Endometrial microvascular endothelial cells (primary cell): ENCODE data around the gene ERICH6B. TPM values are rescaled to one million over a fixed set of nuclear protein-coding genes. Genes with fewer than 3 reads are reported as not detected.

Source experiments
- in situ Hi-C: cut with HindIII; loops from 2 replicates; pipeline ENCODE4 v1.10.0; 2017; ENCODE audit warnings: low sequenced_read_pairs, low pct_unique_long_range_greater_than_20kb; ENCODE audit errors: inconsistent ontology term
- total RNA-seq: library from RNA; depleted of rRNA; stranded (reverse); fragments of >200 nt; gene quantifications from one replicate; pipeline ENCODE4 v1.2.3, GENCODE V29; 2015; ENCODE audit errors: inconsistent ontology term

ERICH6B gene
- total RNA-seq, 1 donor from 2014 or later: not detected

DNA sequence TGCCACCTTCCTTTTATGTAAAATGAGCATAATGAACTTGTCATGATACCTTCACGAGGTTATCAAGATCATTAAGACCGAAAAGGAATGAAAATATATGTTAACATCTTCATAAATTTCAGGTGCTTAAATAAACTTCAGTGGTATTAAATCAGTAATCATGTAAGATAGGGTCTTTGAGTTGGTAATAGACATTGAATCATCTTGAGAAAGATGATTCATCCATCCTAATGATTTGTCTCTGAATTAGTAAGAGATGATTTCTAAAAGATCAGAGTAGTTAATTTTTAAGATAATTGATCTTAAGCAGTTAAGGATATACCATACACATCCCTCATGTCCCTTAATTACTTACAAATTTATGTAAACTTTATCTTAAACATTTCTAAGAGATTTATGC, 98.8 kb downstream of the ERICH6B start:
- in situ Hi-C loops: no loop called here

GRCh38 chr13:45512098-45512496, 103.4 kb downstream of the ERICH6B start:
- in situ Hi-C loops: no loop called here

GRCh38 chr13:45511310-45512097, 104.0 kb downstream of the ERICH6B start:
- in situ Hi-C loops: no loop called here

DNA sequence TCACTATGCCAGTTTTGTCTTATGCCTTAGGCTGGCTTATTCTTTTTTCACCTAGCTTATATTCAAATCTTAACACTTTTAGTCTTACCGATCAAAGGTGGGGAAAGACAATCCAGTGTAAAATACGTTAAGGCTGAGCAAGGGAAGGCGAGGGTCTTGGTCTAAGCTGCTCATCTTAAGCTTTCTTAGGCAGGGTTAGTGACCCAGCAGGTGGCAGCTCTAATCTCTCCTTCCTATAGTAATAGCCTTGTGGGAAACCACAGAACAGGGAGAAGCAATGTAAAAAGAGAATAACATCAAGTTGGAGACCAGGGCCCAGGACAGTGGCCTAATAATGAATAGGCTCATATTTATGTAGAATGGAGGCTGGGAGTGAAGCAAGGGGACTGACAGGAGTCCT, 104.9 kb downstream of the ERICH6B start:
- in situ Hi-C loops: no loop called here

GRCh38 chr13:45508776-45509175, 106.8 kb downstream of the ERICH6B start:
- in situ Hi-C loops: loop anchor here (10.0 kb wide), 1 partner anchor 114 kb away; no protein-coding TSS in a partner anchor

GRCh38 chr13:45506811-45507210, 108.7 kb downstream of the ERICH6B start:
- in situ Hi-C loops: loop anchor here (10.0 kb wide), 1 partner anchor 112 kb away; no protein-coding TSS in a partner anchor

DNA sequence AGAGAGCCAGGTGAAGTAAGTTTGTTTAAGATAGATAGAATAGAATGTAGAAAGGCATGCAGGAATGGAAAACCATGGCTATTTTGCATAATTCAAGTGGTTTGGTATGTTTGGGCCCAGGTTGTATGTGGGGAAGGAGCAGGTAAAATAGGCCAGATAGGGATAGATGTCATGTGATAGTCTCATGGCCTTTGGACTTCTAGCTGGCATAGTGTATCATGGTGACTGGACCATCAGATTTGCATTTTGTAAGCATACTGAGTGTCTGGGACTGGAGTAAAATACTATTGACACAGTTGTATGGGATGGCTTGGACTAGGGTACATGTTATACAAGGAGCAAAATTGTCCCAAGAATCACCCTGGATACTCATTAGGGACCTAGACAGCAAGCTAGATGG, 111.9 kb downstream of the ERICH6B start:
- in situ Hi-C loops: loop anchor here (10.0 kb wide), 1 partner anchor 109 kb away; no protein-coding TSS in a partner anchor

DNA sequence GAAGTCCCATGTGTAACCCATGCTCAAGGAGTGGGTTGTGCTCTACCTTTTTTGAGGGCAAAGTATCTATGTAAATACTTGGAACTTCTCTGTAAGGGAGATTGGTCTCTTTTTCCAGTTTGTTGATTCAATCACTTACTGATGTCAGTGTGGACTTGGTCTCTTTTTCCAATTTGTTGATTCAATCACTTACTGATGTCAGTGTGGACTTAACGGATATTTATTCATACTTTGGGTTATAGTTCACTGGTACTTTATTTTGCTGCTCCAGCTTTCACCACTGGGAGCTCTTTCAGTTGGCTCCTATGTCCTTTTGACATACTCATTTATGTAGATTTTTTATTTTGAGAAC, 114.4 kb downstream of the ERICH6B start:
- in situ Hi-C loops: loop anchor here (10.0 kb wide), 1 partner anchor 106 kb away; no protein-coding TSS in a partner anchor

- in situ Hi-C loops: loop anchor here (10.0 kb wide), 1 partner anchor 106 kb away; no protein-coding TSS in a partner anchor
These were observed 114.9 kb downstream of the ERICH6B start for GRCh38 chr13:45500492-45501174.

DNA sequence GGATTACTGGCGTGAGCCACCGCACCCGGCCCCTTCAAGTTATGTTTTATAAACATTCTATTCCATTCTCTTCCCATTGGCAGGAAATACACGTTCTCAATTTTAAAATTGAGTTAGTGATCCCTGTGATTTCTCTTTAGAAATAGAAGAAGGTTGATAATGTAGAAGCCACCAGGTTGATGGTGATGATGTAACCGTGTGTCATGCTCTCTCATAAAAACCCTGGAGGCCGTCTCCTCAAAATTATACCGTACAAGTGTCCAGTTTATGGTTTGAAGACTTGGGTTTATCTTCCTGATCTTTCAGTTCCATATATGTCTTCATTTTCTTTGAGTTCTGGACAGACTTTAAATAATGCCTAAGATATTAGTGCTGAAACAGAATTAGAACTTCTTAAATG, 118.6 kb downstream of the ERICH6B start:
- in situ Hi-C loops: no loop called here

- in situ Hi-C loops: no loop called here
These were observed 123.0 kb downstream of the ERICH6B start for GRCh38 chr13:45492538-45492937.

Other genes with a start within 250 kb of the ERICH6B start
- gene SLC25A30, start 197.4 kb downstream of the ERICH6B start, total RNA-seq: 15.3 TPM
- gene COG3, start 150.8 kb downstream of the ERICH6B start, total RNA-seq: 20.2 TPM
- gene CBY2, start 86.6 kb upstream of the ERICH6B start, total RNA-seq: not detected
- not detected for gene SIAH3, start 236.0 kb upstream of the ERICH6B start, total RNA-seq